Metanephros (tissue), 1 donor: ENCODE data around the gene FOXI1. TPM values are rescaled to one million over a fixed set of nuclear protein-coding genes. Genes with fewer than 3 reads are reported as not detected.

ENCODE experiments used
- total RNA-seq: library from RNA; depleted of rRNA; stranded (reverse); fragments of >200 nt; gene quantifications from one replicate; pipeline ENCODE4 v1.2.3, GENCODE V29; 2014

FOXI1 gene
- 3.8 TPM for total RNA-seq

GRCh38 chr5:170105642-170106611, at the start of gene FOXI1:
TSS of gene FOXI1 (plus strand) at chr5:170105897. CDS start at chr5:170105958, 61 bp downstream.

Other genes starting within 250 kb of the FOXI1 start
- gene INSYN2B, start 125.4 kb upstream of the FOXI1 start, total RNA-seq: 1.5 TPM
- gene C5orf58, start 127.1 kb downstream of the FOXI1 start, total RNA-seq: not detected
- gene LCP2, start 191.9 kb downstream of the FOXI1 start, total RNA-seq: 11.1 TPM